NCI-H146 (cell line): Measurements from ENCODE around the gene NUP62CL.
A peak's percentile ranks its signal among the peaks of the same experiment; 100 is the strongest.

Experiments used
- DNase-seq: peaks from one replicate; lab custom pipeline; 2025; lab: John Stamatoyannopoulos, UW

Gene NUP62CL

GRCh38 chrX:107153005-107153404 is 53.2 kb downstream of the NUP62CL start:
- no peak for DNase-seq

GRCh38 chrX:107146670-107147069 is 59.6 kb downstream of the NUP62CL start:
- no peak for DNase-seq

GRCh38 chrX:107135965-107136307 is 70.3 kb downstream of the NUP62CL start:
- DNase-seq, result no peak

GRCh38 chrX:107135049-107135964 is 70.9 kb downstream of the NUP62CL start:
- DNase-seq, result no peak

- DNase-seq, result no peak
Observed at GRCh38 chrX:107123750-107124149, 82.5 kb downstream of the NUP62CL start.

GRCh38 chrX:107119283-107119682 is 87.0 kb downstream of the NUP62CL start:
- DNase-seq, result no peak

- peak; percentile 80 for DNase-seq
Observed at GRCh38 chrX:107118322-107119147, 87.7 kb downstream of the NUP62CL start, which contains the start of gene RBM41. Gene RBM41, minus strand, starts transcription at chrX:107118822. Its CDS starts 49 bp downstream, at chrX:107118773.

GRCh38 chrX:107117993-107118321 is 88.3 kb downstream of the NUP62CL start:
- DNase-seq, result no peak

- DNase-seq, result no peak
Observed at GRCh38 chrX:107107459-107107858, 98.8 kb downstream of the NUP62CL start.

- DNase-seq, result no peak
Observed at GRCh38 chrX:107102980-107103379, 103.3 kb downstream of the NUP62CL start.

- no peak for DNase-seq
Observed at GRCh38 chrX:107076158-107076557, 130.1 kb downstream of the NUP62CL start.
